GM12878 (cell line): ENCODE measurements around the gene TMEM86A. TPM values are rescaled to one million over a fixed set of nuclear protein-coding genes. Genes with fewer than 3 reads are reported as not detected.

ENCODE experiments used
- ATAC-seq: fragments of 200-7000 bp; cut with Tn5 transposase; 3 replicates; pipeline ENCODE4 v1.9.1; 2020; ENCODE audit warnings: mild to moderate bottlenecking, moderate library complexity
- BruUV-seq: library from RNA; stranded (reverse); fragments of 400-500 nt; replicated peaks from 2 replicates; lab custom pipeline; 2021; lab: Mats Ljungman, UMichigan
- CTCF ChIA-PET: fragments of 300-600 bp; sonication (Branson Sonifier 250); formaldehyde crosslinking; extraction: SDS; loops from one replicate; lab custom pipeline; 2021; ENCODE audit warnings: inconsistent platforms; lab: Yijun Ruan, JAX
- POLR2A ChIA-PET: fragments of 350-600 bp; formaldehyde crosslinking; extraction: SDS; loops from one replicate; lab custom pipeline; 2021; ENCODE audit warnings: inconsistent platforms; lab: Charles Lee
- RAD21 ChIA-PET: fragments of 300-600 bp; sonication (Branson Sonifier 250); formaldehyde crosslinking; loops from one replicate; lab custom pipeline; 2023; ENCODE audit warnings: antibody characterized with exemption; ENCODE audit not compliant: unreplicated experiment; lab: Charles Lee
- SMC1A ChIA-PET: fragments of 300-600 bp; sonication (Branson Sonifier 250); formaldehyde crosslinking; loops from one replicate; lab custom pipeline; 2023; ENCODE audit not compliant: unreplicated experiment, uncharacterized antibody; lab: Charles Lee
- DNase-seq: peaks from one replicate; pipeline ENCODE4 v3.0.0-alpha.2; 2011; ENCODE audit warnings: low read depth, low spot score
- FAIRE-seq: peaks from 3 replicates; lab custom pipeline; 2011; peaks lifted over from hg19 to GRCh38; lab: Jason Lieb, UNC
- H2AFZ ChIP-seq: 2 replicates; pipeline ENCODE4 v1.6.0; 2011; ENCODE audit warnings: low read depth, low read length, control low read depth; ENCODE audit not compliant: control insufficient read depth
- H3K27ac ChIP-seq: 2 replicates; pipeline ENCODE4 v1.5.1; 2011; ENCODE audit warnings: control low read depth; ENCODE audit not compliant: control insufficient read depth, insufficient read depth
- H3K27me3 ChIP-seq, 2 experiments: replicated peaks in 1 of 2; 2 replicates each; pipeline versions ENCODE4 v1.6.0 to v1.6.1; 2011; ENCODE audit warnings: low read length in 1 of 2; ENCODE audit not compliant: control insufficient read depth in 2 of 2, insufficient read depth in 2 of 2
- H3K36me3 ChIP-seq, 2 experiments: 2 replicates each; pipeline ENCODE4 v1.5.1; 2011; ENCODE audit warnings: low read length in 1 of 2; ENCODE audit not compliant: control insufficient read depth in 2 of 2, insufficient read depth in 2 of 2
- H3K4me1 ChIP-seq: 2 replicates; pipeline ENCODE4 v1.6.1; 2011; ENCODE audit warnings: mild to moderate bottlenecking, low read length, moderate library complexity, mixed read lengths; ENCODE audit not compliant: control insufficient read depth, insufficient read depth
- H3K4me2 ChIP-seq: 2 replicates; pipeline ENCODE4 v1.6.0; 2011; ENCODE audit warnings: control low read depth; ENCODE audit not compliant: control insufficient read depth, insufficient read depth
- H3K4me3 ChIP-seq: fragments of 200-600 bp; sonication (generic); 2 replicates; pipeline ENCODE4 v1.5.1; 2016
- H3K79me2 ChIP-seq: 2 replicates; pipeline ENCODE4 v1.6.0; 2011; ENCODE audit warnings: low read length; ENCODE audit not compliant: control insufficient read depth, insufficient read depth
- H3K9ac ChIP-seq: 2 replicates; pipeline ENCODE4 v1.8.0; 2011; ENCODE audit warnings: low read length, control low read depth, mixed read lengths; ENCODE audit not compliant: control insufficient read depth, insufficient read depth
- H3K9me3 ChIP-seq: replicated peaks from 3 replicates; pipeline ENCODE4 v1.5.1; 2011; ENCODE audit warnings: mild to moderate bottlenecking, low read length; ENCODE audit not compliant: control insufficient read depth, insufficient read depth
- H4K20me1 ChIP-seq: 2 replicates; pipeline ENCODE4 v1.6.0; 2011; ENCODE audit not compliant: control insufficient read depth, insufficient read depth
- RELA ChIP-seq: fragments of 450-650 bp; IDR thresholded peaks from 2 replicates; pipeline ENCODE4 v1.8.0; 2014; ENCODE audit warnings: borderline replicate concordance; ENCODE audit not compliant: partially characterized antibody
- SMAD1 ChIP-seq: fragments of 450-650 bp; IDR thresholded peaks from 2 replicates; pipeline ENCODE4 v1.6.1; 2018; ENCODE audit warnings: mild to moderate bottlenecking, low read depth; ENCODE audit not compliant: partially characterized antibody
- WGBS: methylation state at CpG from one replicate; pipeline ENCODE4 v1.1.6; 2016; ENCODE audit warnings: low lambda C conversion rate; ENCODE audit not compliant: insufficient replicate concordance, insufficient coverage; ENCODE audit errors: missing lambda C conversion rate; 5-methylcytosine and 5-hydroxymethylcytosine counted together
- in situ Hi-C: fragments of 300-500 bp; cut with MboI; formaldehyde crosslinking; loops from 9 replicates; pipeline ENCODE4 v1.14.3; 2018; ENCODE audit warnings: mixed read lengths
- intact Hi-C: fragments of 100-400 bp; cut with micrococcal nuclease; formaldehyde crosslinking; loops from one replicate; pipeline ENCODE4 v1.14.2; 2022; ENCODE audit not compliant: unreplicated experiment
- polyA plus RNA-seq, 11 experiments: library from polyadenylated mRNA; depleted of rRNA in 4 of 11; unstranded in 6 of 11; stranded (reverse) in 5 of 11; fragments of >200 nt; fragmentation: Nextera tagmentation in 4 of 11; fragmentation: Illumina TruSeq in 1 of 11; extraction: Ambion mirVana in 4 of 11; extraction: Trizol in 1 of 11; gene quantifications; 1 replicate in 1 of 11; 2 replicates in 10 of 11; pipeline versions ENCODE4 v1.2.1 to v1.2.3, GENCODE V29; 2011 to 2016; ENCODE audit warnings: inconsistent platforms in 2 of 11, missing spikeins in 2 of 11, low read depth in 1 of 11
- total RNA-seq, 4 experiments: library from RNA; depleted of rRNA in 3 of 4; stranded (reverse); fragments of >200 nt in 3 of 4; fragmentation: Illumina TruSeq in 1 of 4; extraction: Trizol in 1 of 4; gene quantifications; 2 replicates each; pipeline versions ENCODE4 v1.2.1 to v1.2.3, GENCODE V29; 2013 to 2021
- TF ChIP-seq, protein P1 (sequence below): IDR thresholded peaks from 2 replicates; pipeline ENCODE4 v1.6.1; 2012; ENCODE audit warnings: low read depth, low read length, improper control_type of control experiment
- TF ChIP-seq, protein P2 (sequence below): fragments of 450-650 bp; IDR thresholded peaks from 2 replicates; pipeline ENCODE4 v1.6.1; 2018; ENCODE audit warnings: mild to moderate bottlenecking, low read depth, moderate library complexity; ENCODE audit not compliant: partially characterized antibody
- TF ChIP-seq, protein P3 (sequence below): fragments of 450-650 bp; IDR thresholded peaks from 2 replicates; pipeline ENCODE4 v1.6.1; 2017; ENCODE audit warnings: antibody characterized with exemption, mild to moderate bottlenecking, moderate library complexity

TMEM86A gene
- total and polyA plus RNA-seq, 10 of the 15 experiments (the other 5 are each of a cell fraction or from before 2014, with no cell fraction given): 0.01 to 0.11 (median 0.06) TPM; not detected in 7

DNA sequence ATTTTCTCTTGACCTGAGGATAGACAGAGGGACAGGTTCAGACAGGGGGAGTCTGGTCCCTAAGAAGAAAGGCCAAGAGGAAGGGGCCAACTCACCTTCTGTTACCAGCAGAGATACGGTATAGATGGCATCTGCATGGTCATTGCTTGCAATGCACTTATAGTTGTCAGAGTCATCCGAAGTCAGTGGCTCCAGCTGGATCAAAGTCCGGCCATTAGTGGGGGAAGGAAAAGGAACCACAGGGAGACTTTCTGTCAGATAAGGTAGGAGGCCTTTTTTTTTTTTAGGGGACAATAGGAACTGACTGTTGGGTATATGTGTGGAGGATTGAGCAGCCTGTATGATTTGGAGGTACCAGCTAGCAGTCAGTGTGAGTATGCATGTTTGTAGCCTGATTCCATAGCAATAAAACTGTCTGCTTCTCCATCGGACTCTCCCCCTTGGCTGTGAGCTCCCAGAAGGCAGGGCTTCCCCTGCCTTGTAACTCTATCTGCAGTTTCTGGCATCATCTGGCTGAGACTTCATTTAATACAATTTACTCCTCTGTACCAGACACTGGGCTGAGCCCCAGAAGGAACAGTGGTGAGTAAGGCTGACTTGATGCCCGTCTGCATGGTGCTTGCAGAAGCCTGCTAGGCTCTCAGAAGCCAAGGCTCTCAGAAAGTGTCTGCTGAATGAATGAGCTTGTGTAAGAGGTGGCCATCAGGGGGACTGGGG is 21.7 kb downstream of the TMEM86A start:
- Histone ChIP-seq H4K20me1 (no peaks in the 10 kb centered on the region), H3K27ac (no peak overlapping the region), H3K36me3 (no peaks in the 10 kb centered on the region), H2AFZ (no peak overlapping the region), H3K4me1 (peaks cover 9% of the 10 kb centered on the region), H3K9ac (no peak overlapping the region), H3K27me3 (no peaks in the 10 kb centered on the region; a peak in 3 of 4 replicates), H3K4me2 (no peak overlapping the region), H3K9me3 (no peaks in the 10 kb centered on the region), H3K4me3 (no peak overlapping the region), H3K79me2 (no peaks in the 10 kb centered on the region)
- intact Hi-C loops (loop anchor here (5.0 to 10.0 kb wide), 2 partner anchors 42 to 475 kb away; partner anchors contain the start of gene SAA2), in situ Hi-C loops (no loop called here)
- FAIRE-seq (no peak), DNase-seq (no peak), ATAC-seq (no peak)
- POLR2A ChIA-PET: no interaction called here
- SMC1A ChIA-PET: interaction anchor here (1.0 to 4.4 kb wide), 4 partner anchors 11 to 179 kb away, joined by 3 to 44 read pairs (median 9); no protein-coding TSS in a partner anchor
- TF ChIP-seq SMAD1: no peak
- TF ChIP-seq, protein P1, sequence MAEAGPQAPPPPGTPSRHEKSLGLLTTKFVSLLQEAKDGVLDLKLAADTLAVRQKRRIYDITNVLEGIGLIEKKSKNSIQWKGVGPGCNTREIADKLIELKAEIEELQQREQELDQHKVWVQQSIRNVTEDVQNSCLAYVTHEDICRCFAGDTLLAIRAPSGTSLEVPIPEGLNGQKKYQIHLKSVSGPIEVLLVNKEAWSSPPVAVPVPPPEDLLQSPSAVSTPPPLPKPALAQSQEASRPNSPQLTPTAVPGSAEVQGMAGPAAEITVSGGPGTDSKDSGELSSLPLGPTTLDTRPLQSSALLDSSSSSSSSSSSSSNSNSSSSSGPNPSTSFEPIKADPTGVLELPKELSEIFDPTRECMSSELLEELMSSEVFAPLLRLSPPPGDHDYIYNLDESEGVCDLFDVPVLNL: no peak
- TF ChIP-seq, protein P2, sequence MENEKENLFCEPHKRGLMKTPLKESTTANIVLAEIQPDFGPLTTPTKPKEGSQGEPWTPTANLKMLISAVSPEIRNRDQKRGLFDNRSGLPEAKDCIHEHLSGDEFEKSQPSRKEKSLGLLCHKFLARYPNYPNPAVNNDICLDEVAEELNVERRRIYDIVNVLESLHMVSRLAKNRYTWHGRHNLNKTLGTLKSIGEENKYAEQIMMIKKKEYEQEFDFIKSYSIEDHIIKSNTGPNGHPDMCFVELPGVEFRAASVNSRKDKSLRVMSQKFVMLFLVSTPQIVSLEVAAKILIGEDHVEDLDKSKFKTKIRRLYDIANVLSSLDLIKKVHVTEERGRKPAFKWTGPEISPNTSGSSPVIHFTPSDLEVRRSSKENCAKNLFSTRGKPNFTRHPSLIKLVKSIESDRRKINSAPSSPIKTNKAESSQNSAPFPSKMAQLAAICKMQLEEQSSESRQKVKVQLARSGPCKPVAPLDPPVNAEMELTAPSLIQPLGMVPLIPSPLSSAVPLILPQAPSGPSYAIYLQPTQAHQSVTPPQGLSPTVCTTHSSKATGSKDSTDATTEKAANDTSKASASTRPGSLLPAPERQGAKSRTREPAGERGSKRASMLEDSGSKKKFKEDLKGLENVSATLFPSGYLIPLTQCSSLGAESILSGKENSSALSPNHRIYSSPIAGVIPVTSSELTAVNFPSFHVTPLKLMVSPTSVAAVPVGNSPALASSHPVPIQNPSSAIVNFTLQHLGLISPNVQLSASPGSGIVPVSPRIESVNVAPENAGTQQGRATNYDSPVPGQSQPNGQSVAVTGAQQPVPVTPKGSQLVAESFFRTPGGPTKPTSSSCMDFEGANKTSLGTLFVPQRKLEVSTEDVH: no peak
- TF ChIP-seq, protein P3, sequence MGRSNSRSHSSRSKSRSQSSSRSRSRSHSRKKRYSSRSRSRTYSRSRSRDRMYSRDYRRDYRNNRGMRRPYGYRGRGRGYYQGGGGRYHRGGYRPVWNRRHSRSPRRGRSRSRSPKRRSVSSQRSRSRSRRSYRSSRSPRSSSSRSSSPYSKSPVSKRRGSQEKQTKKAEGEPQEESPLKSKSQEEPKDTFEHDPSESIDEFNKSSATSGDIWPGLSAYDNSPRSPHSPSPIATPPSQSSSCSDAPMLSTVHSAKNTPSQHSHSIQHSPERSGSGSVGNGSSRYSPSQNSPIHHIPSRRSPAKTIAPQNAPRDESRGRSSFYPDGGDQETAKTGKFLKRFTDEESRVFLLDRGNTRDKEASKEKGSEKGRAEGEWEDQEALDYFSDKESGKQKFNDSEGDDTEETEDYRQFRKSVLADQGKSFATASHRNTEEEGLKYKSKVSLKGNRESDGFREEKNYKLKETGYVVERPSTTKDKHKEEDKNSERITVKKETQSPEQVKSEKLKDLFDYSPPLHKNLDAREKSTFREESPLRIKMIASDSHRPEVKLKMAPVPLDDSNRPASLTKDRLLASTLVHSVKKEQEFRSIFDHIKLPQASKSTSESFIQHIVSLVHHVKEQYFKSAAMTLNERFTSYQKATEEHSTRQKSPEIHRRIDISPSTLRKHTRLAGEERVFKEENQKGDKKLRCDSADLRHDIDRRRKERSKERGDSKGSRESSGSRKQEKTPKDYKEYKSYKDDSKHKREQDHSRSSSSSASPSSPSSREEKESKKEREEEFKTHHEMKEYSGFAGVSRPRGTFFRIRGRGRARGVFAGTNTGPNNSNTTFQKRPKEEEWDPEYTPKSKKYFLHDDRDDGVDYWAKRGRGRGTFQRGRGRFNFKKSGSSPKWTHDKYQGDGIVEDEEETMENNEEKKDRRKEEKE: no peak
- no peak for TF ChIP-seq RELA
- CTCF ChIA-PET: interaction anchor here (1.0 to 8.0 kb wide), 7 partner anchors 10 to 180 kb away, joined by 3 to 131 read pairs (median 30); no protein-coding TSS in a partner anchor
- WGBS: 86% methylated on average over 5 of the region's 5 CpGs
- RAD21 ChIA-PET: no interaction called here
- no TSS peak for BruUV-seq
